Measurements from ENCODE around the gene CYREN. TPM values are rescaled to one million over a fixed set of nuclear protein-coding genes. Genes with fewer than 3 reads are reported as not detected.

The CYREN gene
- total RNA-seq, 1 donor from 2014 or later, result 26.9 TPM

GRCh38 chr7:135160858-135161653, 9.5 kb downstream of the CYREN start:
- no peaks in the 10 kb centered on the region for H3K4me1 ChIP-seq
- no peak overlapping the region for H3K4me3 Mint-ChIP-seq
- no peak overlapping the region for H3K4me2 ChIP-seq
- H3K4me3 ChIP-seq, result no peak overlapping the region
- peaks cover 6% of the 10 kb centered on the region for H3K27me3 Mint-ChIP-seq (ENCODE audit: insufficient read depth, low read depth)
- no peaks in the 10 kb centered on the region for H4K20me1 ChIP-seq (ENCODE audit: low read depth)
- H3K4me1 Mint-ChIP-seq, result peaks cover 2% of the 10 kb centered on the region
- DNase-seq (ENCODE audit: low spot score), result no peak
- peaks cover 8% of the 10 kb centered on the region for H3K9me3 ChIP-seq (ENCODE audit: low read depth)
- no peak overlapping the region for H3K9ac ChIP-seq
- no peak for TF ChIP-seq EZH2 (IDR thresholded peaks at IDR 0.05)
- TF ChIP-seq CTCF (IDR thresholded peaks at IDR 0.05), result no peak
- no peak for TF ChIP-seq EZH2phosphoT487 (IDR thresholded peaks at IDR 0.05)
- H3K36me3 ChIP-seq, result no peaks in the 10 kb centered on the region
- H3F3A ChIP-seq (ENCODE audit: low read depth), result no peaks in the 10 kb centered on the region
- peaks cover 26% of the 10 kb centered on the region for H3K9me3 Mint-ChIP-seq
- H3K27ac Mint-ChIP-seq, result no peak overlapping the region
- H2AFZ ChIP-seq (replicated peaks), result no peak overlapping the region
- no peak overlapping the region for H3K27ac ChIP-seq
- no peaks in the 10 kb centered on the region for H3K27me3 ChIP-seq
- H3K36me3 Mint-ChIP-seq, result peaks cover 54% of the 10 kb centered on the region
- no peaks in the 10 kb centered on the region for H3K79me2 ChIP-seq (ENCODE audit: low read depth)

GRCh38 chr7:135160098-135160857, 10.2 kb downstream of the CYREN start:
- H3K9me3 ChIP-seq (ENCODE audit: low read depth), result peaks cover 11% of the 10 kb centered on the region
- no peak overlapping the region for H2AFZ ChIP-seq (replicated peaks)
- DNase-seq (ENCODE audit: low spot score), result no peak
- no peaks in the 10 kb centered on the region for H3K4me1 ChIP-seq
- Mint-ChIP-seq H3K36me3 (peaks cover 48% of the 10 kb centered on the region), H3K4me1 (peaks cover 2% of the 10 kb centered on the region), H3K27ac (no peak overlapping the region), H3K9me3 (peaks cover 33% of the 10 kb centered on the region), H3K27me3 (ENCODE audit: insufficient read depth, low read depth) (peaks cover 6% of the 10 kb centered on the region), H3K4me3 (no peak overlapping the region)
- no peaks in the 10 kb centered on the region for H3F3A ChIP-seq (ENCODE audit: low read depth)
- no peak overlapping the region for H3K9ac ChIP-seq
- no peaks in the 10 kb centered on the region for H3K36me3 ChIP-seq
- TF ChIP-seq EZH2 (IDR thresholded peaks at IDR 0.05) (no peak), CTCF (IDR thresholded peaks at IDR 0.05) (no peak), EZH2phosphoT487 (IDR thresholded peaks at IDR 0.05) (no peak)
- H4K20me1 ChIP-seq (ENCODE audit: low read depth), result no peaks in the 10 kb centered on the region
- H3K4me2 ChIP-seq, result no peak overlapping the region
- H3K27me3 ChIP-seq, result no peaks in the 10 kb centered on the region
- no peaks in the 10 kb centered on the region for H3K79me2 ChIP-seq (ENCODE audit: low read depth)
- H3K27ac ChIP-seq, result no peak overlapping the region
- H3K4me3 ChIP-seq, result no peak overlapping the region

- Histone ChIP-seq H3K9me3 (ENCODE audit: low read depth) (peaks cover 15% of the 10 kb centered on the region), H4K20me1 (ENCODE audit: low read depth) (no peaks in the 10 kb centered on the region), H3F3A (ENCODE audit: low read depth) (no peaks in the 10 kb centered on the region), H3K27me3 (no peaks in the 10 kb centered on the region), H3K4me2 (no peak overlapping the region), H3K4me3 (no peak overlapping the region), H3K9ac (no peak overlapping the region), H3K79me2 (ENCODE audit: low read depth) (no peaks in the 10 kb centered on the region), H3K36me3 (no peaks in the 10 kb centered on the region), H3K4me1 (no peaks in the 10 kb centered on the region), H2AFZ (replicated peaks) (no peak overlapping the region), H3K27ac (no peak overlapping the region)
- TF ChIP-seq CTCF (IDR thresholded peaks at IDR 0.05), result no peak
- TF ChIP-seq EZH2 (IDR thresholded peaks at IDR 0.05), result no peak
- TF ChIP-seq EZH2phosphoT487 (IDR thresholded peaks at IDR 0.05), result no peak
- peaks cover 2% of the 10 kb centered on the region for H3K4me1 Mint-ChIP-seq
- peaks cover 45% of the 10 kb centered on the region for H3K36me3 Mint-ChIP-seq
- no peak for DNase-seq (ENCODE audit: low spot score)
- no peak overlapping the region for H3K4me3 Mint-ChIP-seq
- no peak overlapping the region for H3K27ac Mint-ChIP-seq
- peaks cover 6% of the 10 kb centered on the region for H3K27me3 Mint-ChIP-seq (ENCODE audit: insufficient read depth, low read depth)
- peaks cover 40% of the 10 kb centered on the region for H3K9me3 Mint-ChIP-seq
These were observed 11.0 kb downstream of the CYREN start for GRCh38 chr7:135159359-135160085.

All from neural progenitor cell (in vitro differentiated cells).